ENCODE measurements around the gene G3BP1. TPM values are rescaled to one million over a fixed set of nuclear protein-coding genes. Genes with fewer than 3 reads are reported as not detected.

G3BP1 gene
- total and polyA plus RNA-seq, 2 of the 13 experiments (the other 11 are each of a cell fraction or from before 2014, with no cell fraction given), result 36.7 to 320 TPM

- TF ChIP-seq AGO2 (optimal IDR thresholded peaks at IDR 0.05; ENCODE audit: low read depth, low read length) (peak; percentile 92), ZNF513 (CRISPR knock-in tag; conservative IDR thresholded peaks at IDR 0.05) (no peak), IRF1 (CRISPR knock-in tag; IDR thresholded peaks at IDR 0.05; ENCODE audit: low read depth) (no peak), ZFP1 (CRISPR knock-in tag; IDR thresholded peaks at IDR 0.05) (no peak), ZBTB46 (CRISPR knock-in tag; IDR thresholded peaks at IDR 0.05; ENCODE audit: borderline replicate concordance) (no peak), MIER3 (CRISPR knock-in tag; IDR thresholded peaks at IDR 0.05; ENCODE audit: borderline replicate concordance) (no peak), RFXAP (CRISPR knock-in tag; IDR thresholded peaks at IDR 0.05; ENCODE audit: borderline replicate concordance) (no peak; the same call in 1 of the 2 replicates), SIX4 (CRISPR knock-in tag; IDR thresholded peaks at IDR 0.05) (no peak), ZNF776 (CRISPR knock-in tag; IDR thresholded peaks at IDR 0.05) (no peak), GTF3A (CRISPR knock-in tag; conservative IDR thresholded peaks at IDR 0.05) (no peak), ZNF674 (CRISPR knock-in tag; IDR thresholded peaks at IDR 0.05; ENCODE audit: low read depth) (no peak), RBM39 (IDR thresholded peaks at IDR 0.05; ENCODE audit: low read depth, low read length, poor library complexity, severe bottlenecking) (peak; percentile 32), MNT (IDR thresholded peaks at IDR 0.05) (no peak), SP2 (CRISPR knock-in tag; IDR thresholded peaks at IDR 0.05) (no peak), FOXO1 (CRISPR knock-in tag; IDR thresholded peaks at IDR 0.05) (no peak; the same call in 1 of the 2 replicates), ZFP36L2 (CRISPR knock-in tag; IDR thresholded peaks at IDR 0.05) (no peak), HNRNPK (IDR thresholded peaks at IDR 0.05; ENCODE audit: low read depth, low read length, poor library complexity, severe bottlenecking) (no peak), HNRNPH1 (optimal IDR thresholded peaks at IDR 0.05; ENCODE audit: low read depth, low read length) (no peak), ZNF556 (CRISPR knock-in tag; IDR thresholded peaks at IDR 0.05; ENCODE audit: borderline replicate concordance) (no peak), ZFAT (CRISPR knock-in tag; conservative IDR thresholded peaks at IDR 0.05) (no peak), ZNF780A (CRISPR knock-in tag; IDR thresholded peaks at IDR 0.05) (no peak), ARNTL (CRISPR knock-in tag; IDR thresholded peaks at IDR 0.05) (no peak; the same call in 1 of the 2 replicates)
Measured at GRCh38 chr5:151772029-151772845, 483 bp downstream of the G3BP1 start (continued).

All from HepG2 (cell line).